Neural progenitor cell (in vitro differentiated cells): Measurements from ENCODE around the gene TAF6.

ENCODE experiments used
- CTCF ChIP-seq: fragments of 200-600 bp; sonication (generic); IDR thresholded peaks from 2 replicates; pipeline ENCODE4 v1.5.1; 2017; ENCODE audit warnings: antibody characterized with exemption, mild to moderate bottlenecking
- EZH2 ChIP-seq: fragments of 200-600 bp; sonication (generic); IDR thresholded peaks from 2 replicates; pipeline ENCODE4 v1.6.1; 2017; ENCODE audit warnings: antibody characterized with exemption, mild to moderate bottlenecking, moderate library complexity
- EZH2phosphoT487 ChIP-seq: fragments of 200-600 bp; sonication (generic); IDR thresholded peaks from 2 replicates; pipeline ENCODE4 v1.6.1; 2017; ENCODE audit warnings: antibody characterized with exemption

GRCh38 chr7:100160067-100160466 is 40.9 kb upstream of the TAF6 start:
- no peak for TF ChIP-seq EZH2
- TF ChIP-seq CTCF = no peak
- TF ChIP-seq EZH2phosphoT487 = no peak
